Stromal cell of bone marrow (primary cell): Measurements from ENCODE around the gene MMP14.
"Not testable (repeated sequence)": the region's sequence is repeated elsewhere in the genome, so short reads cannot be mapped to it uniquely, and the experiment has no call there.

Experiments
- DNase-seq: peaks from one replicate; pipeline ENCODE4 v3.0.0-alpha.2; 2012; ENCODE audit warnings: low read depth

MMP14 gene

GRCh38 chr14:22836301-22837113 is at the start of gene MMP14:
TSS of gene MMP14 (plus strand) at chr14:22836585. CDS start at chr14:22836818, 233 bp downstream.
- DNase-seq = peak; percentile 92

- no peak for DNase-seq
Observed at GRCh38 chr14:22786685-22787084, 49.7 kb upstream of the MMP14 start.

- peak; percentile 82 for DNase-seq
Observed at GRCh38 chr14:22791301-22791700, 45.1 kb upstream of the MMP14 start.

GRCh38 chr14:22792158-22792557 is 44.2 kb upstream of the MMP14 start:
- DNase-seq = no peak

- DNase-seq = not testable (repeated sequence)
Observed at GRCh38 chr14:22793550-22793949, 42.8 kb upstream of the MMP14 start.

GRCh38 chr14:22793976-22794375 is 42.4 kb upstream of the MMP14 start:
- DNase-seq = no peak

- DNase-seq = no peak
Observed at GRCh38 chr14:22794551-22794951, 41.8 kb upstream of the MMP14 start.

GRCh38 chr14:22796087-22796707 is 40.2 kb upstream of the MMP14 start:
- no peak for DNase-seq

GRCh38 chr14:22797017-22797917 is 39.1 kb upstream of the MMP14 start:
- no peak for DNase-seq

GRCh38 chr14:22798528-22798927 is 37.9 kb upstream of the MMP14 start:
- DNase-seq = no peak

- no peak for DNase-seq
Observed at GRCh38 chr14:22800346-22800745, 36.0 kb upstream of the MMP14 start.

GRCh38 chr14:22801716-22802115 is 34.7 kb upstream of the MMP14 start:
- DNase-seq = no peak

- no peak for DNase-seq
Observed at GRCh38 chr14:22802860-22803686, 33.3 kb upstream of the MMP14 start.

GRCh38 chr14:22803687-22803974 is 32.8 kb upstream of the MMP14 start:
- no peak for DNase-seq

- DNase-seq = not testable (repeated sequence)
Observed at GRCh38 chr14:22805235-22805634, 31.1 kb upstream of the MMP14 start.

GRCh38 chr14:22807432-22808087 is 28.8 kb upstream of the MMP14 start:
- no peak for DNase-seq

- DNase-seq = no peak
Observed at GRCh38 chr14:22808388-22809209, 27.8 kb upstream of the MMP14 start.

- DNase-seq = no peak
Observed at GRCh38 chr14:22811722-22812121, 24.7 kb upstream of the MMP14 start.

- DNase-seq = no peak
Observed at GRCh38 chr14:22812744-22813143, 23.6 kb upstream of the MMP14 start.

- no peak for DNase-seq
Observed at GRCh38 chr14:22813145-22813544, 23.2 kb upstream of the MMP14 start.
